ENCODE measurements around the gene CDCA7L.
"Not testable (repeated sequence)": the region's sequence is repeated elsewhere in the genome, so short reads cannot be mapped to it uniquely, and the experiment has no call there.

Gene CDCA7L

DNA sequence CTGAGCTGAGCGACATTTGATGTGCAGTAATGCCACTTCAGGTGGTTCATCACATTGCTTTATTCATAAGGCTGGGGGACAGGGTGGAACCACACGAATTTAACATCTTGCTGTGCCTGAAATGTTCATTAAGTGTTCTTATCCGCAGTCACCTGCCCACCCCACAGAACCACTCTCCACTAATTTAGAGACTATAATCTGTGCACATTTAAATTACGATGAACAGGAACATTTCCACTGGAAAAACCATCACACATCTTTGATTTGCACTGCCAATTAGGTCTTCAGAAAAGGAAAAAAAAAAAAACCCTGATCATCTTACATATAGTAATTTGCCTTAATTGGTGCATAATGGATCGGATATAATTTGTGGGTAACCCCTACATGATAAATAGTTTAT, 2.3 kb downstream of the CDCA7L start:
- DNase-seq (ENCODE audit: low spot score): no peak

DNA sequence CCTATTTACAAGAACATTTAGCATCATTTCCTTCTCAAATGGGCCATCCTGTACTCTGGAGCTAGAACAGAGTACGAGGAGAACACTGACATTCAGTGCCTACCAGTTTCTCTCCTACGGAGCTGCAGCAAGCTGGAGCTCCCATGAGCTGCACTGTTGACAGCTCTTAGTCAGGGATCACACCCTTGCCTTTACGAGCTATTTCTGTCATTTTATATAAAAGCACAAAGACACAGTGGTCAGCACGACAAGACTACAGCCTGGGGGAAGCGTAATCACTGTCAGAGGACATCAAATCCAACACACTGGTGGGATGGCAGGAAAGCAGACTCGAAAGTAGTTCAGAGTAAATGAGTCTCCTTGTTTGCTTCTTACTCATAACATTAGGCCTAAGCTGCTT, 2.7 kb downstream of the CDCA7L start:
- DNase-seq (ENCODE audit: low spot score): no peak

DNA sequence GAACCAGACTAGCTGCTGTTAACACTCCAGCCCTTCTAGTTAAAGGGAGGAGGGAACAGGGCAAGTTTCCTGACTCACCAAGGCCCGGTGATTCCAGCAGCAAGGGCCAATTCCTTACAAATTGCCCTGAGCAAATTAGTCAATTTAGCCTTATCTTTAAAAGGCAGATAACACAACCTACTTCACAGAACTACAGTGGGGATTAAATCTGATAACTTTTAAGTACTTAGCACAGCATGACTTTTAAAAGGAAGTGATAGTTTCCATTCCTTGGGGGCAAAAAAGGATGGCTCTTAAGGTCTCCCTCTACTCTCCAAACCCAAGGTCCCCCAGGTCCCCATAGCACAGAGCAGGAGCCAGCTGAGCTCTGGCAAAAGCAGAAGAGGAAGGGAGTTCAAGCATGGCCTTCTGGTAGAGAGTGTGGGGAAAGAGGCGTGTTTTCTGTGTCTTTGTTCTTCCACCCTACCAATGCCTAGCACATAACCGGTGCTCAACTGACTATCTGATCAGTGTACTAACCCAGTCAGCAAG, 4.0 kb downstream of the CDCA7L start:
- no peak for DNase-seq (ENCODE audit: low spot score)

DNA sequence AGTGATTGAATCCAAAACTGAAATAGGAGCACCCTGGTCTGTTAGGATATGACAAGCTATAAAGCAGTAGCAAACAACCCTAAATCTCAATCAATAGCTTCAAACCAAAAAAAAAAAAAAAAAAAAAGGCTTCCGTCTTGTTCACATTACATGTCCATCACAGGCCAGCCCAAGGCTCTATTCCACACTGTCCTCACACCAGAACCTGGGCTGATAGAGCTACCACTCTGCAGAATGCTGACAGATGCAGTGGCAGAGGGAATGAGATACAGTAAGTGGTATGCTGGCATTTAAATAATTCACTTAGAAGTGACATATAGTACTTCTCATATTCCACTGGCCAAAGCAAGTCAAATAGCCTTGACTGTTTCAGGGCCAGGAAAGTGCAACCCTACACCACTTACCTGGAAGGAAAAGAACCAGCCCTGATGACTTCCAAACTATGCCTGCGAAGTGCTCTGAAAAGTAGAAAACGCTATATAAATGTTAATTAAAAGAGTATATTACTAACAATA, 5.8 kb downstream of the CDCA7L start:
- DNase-seq (ENCODE audit: low spot score): no peak

DNA sequence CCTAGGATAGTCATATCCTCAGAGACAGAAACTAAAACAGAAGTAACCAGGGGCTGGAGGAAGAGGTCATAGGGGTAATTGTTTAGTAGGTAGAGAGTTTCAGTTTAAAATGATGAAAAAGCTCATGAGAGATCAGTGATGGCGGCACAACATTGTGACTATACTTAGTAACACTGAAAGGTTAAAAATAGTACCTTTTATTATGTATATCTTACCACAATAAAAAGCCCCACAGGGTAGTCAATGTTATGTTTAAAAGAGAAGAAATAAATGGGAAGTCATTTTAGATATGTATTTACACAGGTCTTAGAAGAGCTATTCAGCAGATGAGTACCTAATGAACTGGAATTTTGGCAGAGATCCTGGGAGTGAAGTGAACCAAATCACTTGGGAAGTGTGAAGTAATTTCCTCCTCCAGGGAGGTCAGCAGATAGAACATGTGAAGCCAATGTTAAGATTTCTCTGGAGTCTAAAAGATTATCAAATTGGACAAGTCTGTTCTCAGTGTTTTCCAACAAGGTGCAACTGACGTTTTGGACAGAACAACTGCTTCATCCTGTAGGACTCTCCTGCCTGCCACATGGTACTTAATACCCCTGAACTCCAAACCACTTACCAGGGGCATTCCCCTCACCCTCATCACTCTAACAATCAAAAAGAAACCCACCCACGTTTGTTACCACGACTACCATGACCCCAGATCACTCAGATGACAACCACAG, 6.4 kb downstream of the CDCA7L start:
- no peak for DNase-seq (ENCODE audit: low spot score)

DNA sequence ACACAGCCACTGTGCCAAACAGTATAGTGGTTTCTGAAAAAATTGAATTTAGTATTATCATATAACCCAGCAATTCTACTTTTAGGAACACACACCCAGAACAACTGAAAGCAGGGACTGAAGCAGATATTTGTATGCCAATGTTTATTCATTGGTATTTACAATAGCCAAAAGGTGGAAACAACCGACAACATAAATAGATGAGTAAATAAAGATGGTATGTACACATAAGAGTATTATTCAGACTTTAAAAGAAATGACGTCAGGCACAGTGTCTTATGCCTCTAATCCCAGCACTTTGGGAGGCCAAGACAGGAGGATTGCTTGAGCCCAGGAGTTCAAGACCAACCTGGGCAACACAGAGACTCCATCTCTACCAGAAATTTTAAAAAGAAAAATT, 7.2 kb downstream of the CDCA7L start:
- DNase-seq (ENCODE audit: low spot score): no peak

DNA sequence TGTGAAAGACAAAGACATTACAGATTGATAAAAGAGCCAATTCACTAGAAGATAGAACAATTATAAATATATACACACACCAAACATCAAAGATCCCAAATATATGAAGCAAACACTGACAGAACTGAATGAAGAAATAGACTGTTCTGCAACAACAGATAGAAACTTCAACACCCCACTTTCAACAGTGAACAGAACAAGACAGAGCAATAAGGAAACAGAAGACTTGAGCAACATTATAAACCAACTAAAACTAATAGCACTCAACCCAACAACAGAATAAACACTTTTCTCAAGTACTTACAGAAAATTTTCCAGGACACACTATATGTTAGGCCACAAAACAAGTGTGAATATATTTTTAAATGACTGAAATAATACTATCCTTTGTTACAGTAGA, 10.9 kb downstream of the CDCA7L start:
- DNase-seq (ENCODE audit: low spot score): no peak

DNA sequence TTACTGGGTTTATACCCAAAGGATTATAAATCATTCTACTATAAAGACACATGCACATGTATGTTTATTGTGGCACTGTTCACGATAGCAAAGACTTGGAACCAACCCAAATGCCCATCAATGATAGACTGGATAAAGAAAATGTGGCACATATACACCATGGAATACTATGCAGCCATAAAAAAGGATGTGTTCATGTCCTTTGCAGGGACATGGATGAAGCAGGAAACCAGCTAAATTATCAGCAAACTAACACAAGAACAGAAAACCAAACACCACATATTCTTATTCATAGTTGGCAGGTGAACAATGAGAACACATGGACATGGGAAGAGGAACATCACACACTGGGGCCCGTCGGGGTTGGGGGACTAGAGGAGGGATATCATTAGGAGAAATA, 12.4 kb downstream of the CDCA7L start:
- DNase-seq (ENCODE audit: low spot score): not testable (repeated sequence)

DNA sequence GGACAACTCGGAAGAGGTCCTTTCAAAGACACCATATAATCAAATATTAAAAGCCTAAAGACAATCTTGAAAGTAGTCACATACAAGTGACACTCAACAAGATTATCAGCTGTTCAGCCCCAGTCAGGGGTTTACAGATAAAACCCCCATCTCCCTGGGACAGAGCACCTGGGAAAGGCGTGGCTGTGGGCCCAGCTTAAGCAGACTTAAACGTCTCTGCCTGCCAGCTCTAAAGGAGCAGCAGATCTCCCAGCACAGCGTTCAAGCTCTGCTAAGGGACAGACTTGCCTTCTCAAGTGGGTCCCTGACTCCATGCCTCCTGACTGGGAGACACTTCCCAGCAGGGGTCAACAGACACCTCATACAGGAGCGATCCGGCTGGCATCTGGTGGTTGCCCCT, 18.0 kb downstream of the CDCA7L start:
- no peak for DNase-seq (ENCODE audit: low spot score)

DNA sequence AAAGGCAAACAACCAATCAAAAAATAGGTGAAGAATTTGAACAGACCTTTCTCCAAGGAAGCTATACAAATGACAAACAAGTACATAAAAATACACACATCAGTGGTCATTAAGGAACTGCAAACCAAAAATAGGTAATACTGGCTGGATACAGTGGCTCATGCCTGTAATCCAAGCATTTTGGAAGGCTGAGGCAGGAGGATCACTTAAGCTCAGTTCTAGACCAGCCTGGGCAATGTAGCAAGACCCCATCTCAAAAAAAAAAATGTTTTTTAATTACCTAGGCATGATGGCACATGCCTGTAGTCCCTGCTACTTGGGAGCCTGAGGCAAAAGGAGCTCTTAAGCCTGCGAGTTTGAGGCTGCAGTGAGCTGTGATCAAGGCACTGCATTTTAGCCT, 19.3 kb downstream of the CDCA7L start:
- DNase-seq (ENCODE audit: low spot score): no peak

DNA sequence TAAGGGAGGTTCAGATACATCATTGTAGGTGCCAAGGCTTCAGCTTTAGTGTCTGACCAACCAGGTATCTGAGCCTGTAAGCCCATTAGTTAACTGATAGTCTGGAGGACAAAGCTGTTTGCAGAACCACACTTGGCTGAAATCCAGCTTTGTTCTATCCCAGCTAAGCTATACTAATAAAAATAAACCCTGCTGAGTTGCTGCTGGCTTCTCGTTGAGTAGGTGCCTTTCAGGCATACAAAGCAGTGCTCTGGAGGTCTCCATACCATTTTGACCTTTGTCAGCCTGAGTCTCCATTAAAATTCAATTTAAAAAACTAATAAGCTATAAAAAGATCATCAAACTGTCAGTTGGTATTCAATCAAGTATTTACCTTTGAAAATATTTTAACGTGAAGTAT, 22.0 kb downstream of the CDCA7L start:
- no peak for DNase-seq (ENCODE audit: low spot score)

DNA sequence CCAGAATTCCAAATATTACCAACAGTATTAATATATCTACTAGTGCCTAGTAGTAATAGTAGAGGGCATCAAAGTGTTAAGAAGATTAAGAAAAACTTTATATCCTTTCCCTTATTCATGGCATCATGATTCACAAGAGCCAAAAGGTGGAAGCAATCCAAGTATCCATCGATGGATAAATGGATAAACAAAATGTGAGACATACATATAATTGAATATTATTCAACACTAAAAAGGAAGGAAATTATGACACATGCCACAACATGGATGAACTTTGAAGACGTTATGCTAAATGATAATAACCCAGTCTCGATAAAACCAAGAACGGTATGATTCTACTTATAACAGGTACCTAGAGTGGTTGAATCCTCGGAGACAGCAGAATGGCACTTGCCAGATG, 23.1 kb downstream of the CDCA7L start:
- no peak for DNase-seq (ENCODE audit: low spot score)

DNA sequence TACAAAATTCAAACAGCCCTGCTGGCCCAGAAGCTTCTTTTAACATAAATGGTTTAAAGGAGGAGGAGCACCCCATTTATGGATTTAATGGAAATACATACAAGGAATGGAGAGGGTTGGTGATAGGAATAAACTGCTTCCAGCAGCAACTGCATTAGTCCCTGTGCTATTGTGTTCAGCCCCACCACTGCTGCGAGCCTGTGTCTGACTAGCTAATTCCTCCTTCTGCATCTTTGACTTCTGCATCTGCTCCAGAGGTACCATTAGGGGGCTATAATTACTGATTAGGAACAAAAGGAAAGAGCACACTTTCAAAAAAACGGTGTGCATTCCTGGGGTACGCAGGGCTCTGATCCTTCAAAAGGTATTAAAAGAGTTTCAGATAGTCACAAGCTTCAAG, 24.8 kb downstream of the CDCA7L start:
- DNase-seq (ENCODE audit: low spot score): no peak

DNA sequence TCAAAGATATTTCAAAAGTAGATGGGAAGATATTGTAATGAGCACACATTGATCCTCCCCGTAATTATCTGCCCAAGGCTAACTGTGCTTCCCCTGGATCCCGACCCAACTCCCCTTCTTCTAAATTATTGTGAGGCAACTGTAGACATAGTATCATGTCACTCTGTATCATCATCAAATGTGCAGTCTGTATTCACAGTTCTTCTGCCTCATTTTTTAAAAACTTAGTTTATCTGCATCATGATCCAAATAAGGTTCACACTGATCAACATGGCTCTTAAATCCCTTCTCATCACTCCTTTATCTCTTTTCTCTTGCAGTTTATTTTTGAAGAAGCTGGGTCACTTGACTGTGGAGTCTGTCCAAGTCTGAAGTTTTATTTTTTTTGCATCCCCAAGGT, 27.5 kb downstream of the CDCA7L start:
- no peak for DNase-seq (ENCODE audit: low spot score)

DNA sequence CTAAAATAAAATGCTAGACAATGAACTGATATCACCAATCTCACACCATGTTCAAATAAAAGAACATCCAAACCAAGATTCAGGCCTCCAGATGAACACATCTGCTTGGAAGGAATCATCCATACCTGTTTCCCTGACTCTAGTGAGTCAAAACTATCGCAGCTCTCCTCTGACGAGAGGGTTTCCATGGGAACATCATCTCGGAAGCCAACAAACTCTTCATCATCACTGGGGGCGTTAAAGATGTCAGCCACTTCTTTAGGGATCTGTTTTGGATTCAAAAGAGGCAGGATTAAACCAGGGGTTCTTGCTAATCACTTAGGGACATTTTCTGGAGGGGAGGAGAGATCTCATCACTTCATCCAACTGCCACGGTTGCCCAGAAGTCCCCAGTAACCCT, 29.1 kb downstream of the CDCA7L start:
- no peak for DNase-seq (ENCODE audit: low spot score)

DNA sequence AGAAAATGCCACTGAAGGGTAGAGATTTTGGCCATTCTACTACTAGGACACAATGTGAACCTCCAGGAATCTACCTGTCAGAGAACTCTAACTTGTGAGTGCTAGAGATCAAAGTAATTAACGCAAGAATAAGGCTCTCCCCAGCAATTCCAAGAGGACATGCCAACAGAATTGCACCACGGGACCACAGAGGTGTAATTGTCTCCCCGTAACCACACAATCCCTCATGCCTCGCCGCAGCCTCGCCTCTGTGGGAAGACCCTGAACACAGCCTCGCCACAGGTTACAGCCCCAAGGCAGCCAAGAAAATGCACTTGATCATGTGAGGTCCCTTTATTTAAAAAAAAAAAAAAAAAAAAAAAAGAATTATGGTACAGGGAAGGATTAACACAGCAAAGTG, 29.5 kb downstream of the CDCA7L start:
- no peak for DNase-seq (ENCODE audit: low spot score)

DNA sequence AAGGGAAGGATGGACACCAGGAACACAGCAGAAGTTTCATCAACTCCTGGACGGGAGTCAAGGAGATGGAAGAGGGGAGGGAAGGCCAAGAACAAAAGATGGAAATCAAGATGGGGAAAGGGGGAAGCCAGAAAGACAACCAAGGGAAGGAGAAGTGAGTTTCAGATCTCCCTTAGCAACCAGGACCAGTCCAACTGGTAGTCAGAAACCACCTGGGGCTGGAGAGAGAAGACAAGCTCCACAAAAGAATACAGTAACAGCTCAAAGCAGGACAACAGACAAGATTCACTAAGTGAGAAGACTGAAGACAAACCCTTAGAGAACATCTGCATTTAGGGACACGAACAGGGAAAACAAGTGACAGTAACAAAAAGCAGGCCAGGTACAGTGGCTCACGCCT, 30.6 kb downstream of the CDCA7L start:
- no peak for DNase-seq (ENCODE audit: low spot score)

DNA sequence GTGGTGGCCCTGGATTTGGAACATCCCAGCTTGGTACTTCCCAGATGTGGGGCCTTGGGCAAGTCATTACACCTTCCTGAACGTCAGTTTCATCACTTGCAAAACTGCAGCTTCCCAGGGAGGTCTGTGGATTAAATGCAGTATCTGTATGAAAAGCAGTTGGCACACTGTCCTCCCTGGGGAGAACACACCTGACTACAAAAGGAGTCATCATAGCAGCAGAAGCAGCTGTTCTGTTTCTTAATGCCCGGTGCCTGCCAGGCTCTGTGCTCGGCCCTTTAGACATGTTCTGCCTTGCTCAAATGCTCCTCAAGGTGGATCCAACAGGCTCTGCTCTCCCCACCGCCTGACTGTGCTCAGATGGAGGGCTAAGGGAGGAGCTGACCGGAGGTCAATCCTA, 31.0 kb downstream of the CDCA7L start:
- DNase-seq (ENCODE audit: low spot score): no peak

DNA sequence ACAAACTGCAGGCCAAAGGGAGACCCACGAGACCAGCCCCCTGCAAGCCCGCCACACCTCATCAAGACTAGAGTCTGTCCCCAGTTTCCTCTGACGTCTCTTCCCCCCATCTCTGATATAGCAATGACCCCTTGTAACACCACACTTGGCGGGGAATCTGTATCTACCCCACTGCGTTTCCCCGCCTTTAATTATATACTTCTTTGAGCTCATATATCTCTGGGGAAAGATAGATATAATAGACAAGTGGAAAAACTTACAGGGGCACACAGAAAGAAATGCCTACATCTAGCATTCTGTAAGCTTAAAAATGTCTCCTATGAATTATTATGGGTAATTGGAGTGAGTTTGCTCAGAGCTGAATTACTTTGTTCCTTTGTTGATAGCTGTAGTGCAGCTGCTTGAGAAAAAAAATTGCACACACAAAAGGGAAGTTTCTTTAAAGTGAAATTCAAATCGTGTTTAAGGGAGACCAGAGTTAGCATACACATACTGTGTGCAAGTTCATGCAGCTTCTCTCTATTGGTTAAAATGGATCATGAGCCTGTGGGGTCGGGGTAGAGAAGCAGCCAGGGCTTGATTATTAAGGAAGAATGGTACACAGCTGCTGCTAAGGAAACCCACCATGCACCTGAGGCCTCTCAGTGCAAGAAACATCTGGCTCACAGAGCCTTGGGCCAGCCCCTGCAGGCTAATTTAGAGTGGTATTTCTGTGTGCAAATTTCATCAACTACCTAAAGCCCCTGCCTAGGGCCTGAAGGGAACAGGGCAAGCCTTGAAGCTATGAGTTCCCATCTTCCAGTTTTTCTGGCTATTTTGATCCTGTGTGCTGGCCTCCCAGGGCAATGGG, 32.5 kb downstream of the CDCA7L start:
- no peak for DNase-seq (ENCODE audit: low spot score)

DNA sequence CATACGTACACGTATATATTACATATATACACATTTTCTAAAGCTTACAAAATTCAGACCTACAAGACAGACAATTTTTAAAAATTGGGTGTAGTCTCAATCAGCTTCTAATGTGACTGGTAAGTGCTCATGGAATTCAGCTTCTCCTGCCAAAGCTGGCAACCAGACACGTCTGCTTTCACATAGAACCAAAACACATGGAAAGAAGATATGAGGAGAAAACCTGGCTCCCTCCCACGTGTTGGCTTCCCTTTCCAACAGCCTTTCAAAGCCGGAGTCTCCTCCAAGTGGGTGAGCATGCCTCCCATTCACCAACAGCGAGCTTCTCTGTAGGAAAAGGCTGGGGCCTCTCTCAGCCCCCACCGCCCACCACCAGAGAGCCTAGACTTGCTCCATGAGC, 33.4 kb downstream of the CDCA7L start:
- DNase-seq (ENCODE audit: low spot score): no peak

DNA sequence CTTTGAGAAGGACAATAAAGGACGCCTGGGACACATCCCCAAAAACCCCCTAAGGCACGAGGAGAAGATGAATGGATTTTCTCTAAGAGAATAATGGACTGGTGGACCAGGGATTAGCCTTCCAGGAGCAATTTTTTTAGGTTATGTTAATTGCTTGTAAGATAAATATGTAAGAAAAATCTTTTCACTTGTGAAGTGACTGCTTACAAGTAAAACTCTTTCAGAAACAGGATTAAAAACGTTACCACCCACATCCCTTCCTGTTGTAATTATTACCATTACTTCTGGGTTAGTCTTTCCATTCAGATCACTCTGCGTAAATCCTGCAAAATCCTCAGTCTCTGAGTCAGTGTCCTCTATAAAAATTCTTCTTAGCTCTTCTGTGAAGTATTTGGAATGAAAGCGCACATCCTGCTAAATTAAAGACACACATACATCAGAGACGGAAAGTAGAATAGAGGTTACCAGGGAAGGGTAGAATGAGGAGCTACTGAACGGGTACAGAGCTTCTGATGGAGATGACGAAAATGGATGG, 34.3 kb downstream of the CDCA7L start:
- no peak for DNase-seq (ENCODE audit: low spot score)

DNA sequence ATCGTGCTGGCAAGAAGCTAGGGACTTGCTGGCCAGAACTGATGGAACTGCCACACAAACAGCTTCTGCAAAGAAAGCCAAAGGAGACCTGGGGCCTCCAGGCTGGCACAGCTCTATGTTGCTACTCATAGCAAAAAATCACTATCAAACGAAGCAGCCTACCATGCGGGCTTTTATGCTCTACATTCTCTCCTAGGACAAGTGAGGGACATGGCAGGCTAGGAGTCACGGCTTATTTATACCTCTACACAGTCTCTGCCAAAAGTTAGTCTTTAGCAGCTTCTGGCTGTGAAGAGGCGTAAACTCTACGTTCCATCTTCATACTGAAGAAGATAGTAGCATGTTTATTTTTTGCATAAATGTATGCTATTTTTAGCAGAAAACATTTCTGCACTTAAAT, 35.4 kb downstream of the CDCA7L start:
- no peak for DNase-seq (ENCODE audit: low spot score)

DNA sequence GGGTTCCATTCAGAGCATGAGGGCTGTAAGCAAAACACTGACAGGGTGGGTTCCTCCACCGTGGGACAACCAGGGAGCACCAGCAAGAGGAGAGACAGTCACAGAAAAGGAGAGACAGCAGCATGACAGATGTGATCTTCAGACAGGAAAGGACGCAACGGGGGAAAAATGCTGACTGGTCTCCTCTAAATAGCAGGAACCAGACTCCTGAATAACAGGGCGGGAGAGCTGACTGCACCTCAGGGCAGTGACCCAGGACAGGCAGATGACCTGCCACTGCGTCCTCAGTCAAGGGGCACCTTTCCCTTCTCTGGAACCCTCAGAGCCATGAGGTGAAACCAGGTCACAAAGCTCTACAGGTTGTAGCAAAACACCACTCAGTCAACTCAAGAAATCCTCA, 37.0 kb downstream of the CDCA7L start:
- DNase-seq (ENCODE audit: low spot score): no peak

Measured in ecto neural progenitor cell (in vitro differentiated cells).